ENCODE data around the gene PARP15. TPM values are rescaled to one million over a fixed set of nuclear protein-coding genes. Genes with fewer than 3 reads are reported as not detected.
A peak's percentile ranks its signal among the peaks of the same experiment; 100 is the strongest.

Gene PARP15
- total and polyA plus RNA-seq, 9 donors, result 0.24 to 2.0 (median 0.46) TPM

DNA sequence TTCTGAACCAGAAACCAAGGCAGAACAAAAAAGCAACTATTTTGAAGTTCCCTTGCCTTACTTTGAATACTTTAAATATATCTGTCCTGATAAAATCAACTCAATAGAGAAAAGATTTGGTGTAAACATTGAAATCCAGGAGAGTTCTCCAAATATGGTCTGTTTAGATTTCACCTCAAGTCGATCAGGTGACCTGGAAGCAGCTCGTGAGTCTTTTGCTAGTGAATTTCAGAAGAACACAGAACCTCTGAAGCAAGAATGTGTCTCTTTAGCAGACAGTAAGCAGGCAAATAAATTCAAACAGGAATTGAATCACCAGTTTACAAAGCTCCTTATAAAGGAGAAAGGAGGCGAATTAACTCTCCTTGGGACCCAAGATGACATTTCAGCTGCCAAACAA lies 8.7 kb upstream of the PARP15 start:
- intact Hi-C loops (cut with DNase I), result loop anchor here in 2 of 4 donors (5.0 to 10.0 kb wide), 2 partner anchors 114 to 116 kb away; partner anchors contain the start of gene PARP14 (in 2 of the 2)
- H3K4me3 ChIP-seq, result no peak overlapping the region
- no peaks in the 10 kb centered on the region for H3K9me3 ChIP-seq
- 66 to 68% (median 68%) methylated on average over 3 of the region's 3 CpGs for WGBS, 3 donors
- H3K27me3 ChIP-seq, result no peaks in the 10 kb centered on the region
- no peak overlapping the region for H3K27ac ChIP-seq
- no peaks in the 10 kb centered on the region for H3K36me3 ChIP-seq
- no peak for DNase-seq
- TF ChIP-seq, protein P1, sequence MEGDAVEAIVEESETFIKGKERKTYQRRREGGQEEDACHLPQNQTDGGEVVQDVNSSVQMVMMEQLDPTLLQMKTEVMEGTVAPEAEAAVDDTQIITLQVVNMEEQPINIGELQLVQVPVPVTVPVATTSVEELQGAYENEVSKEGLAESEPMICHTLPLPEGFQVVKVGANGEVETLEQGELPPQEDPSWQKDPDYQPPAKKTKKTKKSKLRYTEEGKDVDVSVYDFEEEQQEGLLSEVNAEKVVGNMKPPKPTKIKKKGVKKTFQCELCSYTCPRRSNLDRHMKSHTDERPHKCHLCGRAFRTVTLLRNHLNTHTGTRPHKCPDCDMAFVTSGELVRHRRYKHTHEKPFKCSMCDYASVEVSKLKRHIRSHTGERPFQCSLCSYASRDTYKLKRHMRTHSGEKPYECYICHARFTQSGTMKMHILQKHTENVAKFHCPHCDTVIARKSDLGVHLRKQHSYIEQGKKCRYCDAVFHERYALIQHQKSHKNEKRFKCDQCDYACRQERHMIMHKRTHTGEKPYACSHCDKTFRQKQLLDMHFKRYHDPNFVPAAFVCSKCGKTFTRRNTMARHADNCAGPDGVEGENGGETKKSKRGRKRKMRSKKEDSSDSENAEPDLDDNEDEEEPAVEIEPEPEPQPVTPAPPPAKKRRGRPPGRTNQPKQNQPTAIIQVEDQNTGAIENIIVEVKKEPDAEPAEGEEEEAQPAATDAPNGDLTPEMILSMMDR (IDR thresholded peaks at IDR 0.05), result no peak
- TF ChIP-seq EP300 (IDR thresholded peaks at IDR 0.05) (no peak), POLR2A (IDR thresholded peaks at IDR 0.05) (no peak)
- H3K4me1 ChIP-seq (ENCODE audit: insufficient read depth), result peaks cover 1% of the 10 kb centered on the region

DNA sequence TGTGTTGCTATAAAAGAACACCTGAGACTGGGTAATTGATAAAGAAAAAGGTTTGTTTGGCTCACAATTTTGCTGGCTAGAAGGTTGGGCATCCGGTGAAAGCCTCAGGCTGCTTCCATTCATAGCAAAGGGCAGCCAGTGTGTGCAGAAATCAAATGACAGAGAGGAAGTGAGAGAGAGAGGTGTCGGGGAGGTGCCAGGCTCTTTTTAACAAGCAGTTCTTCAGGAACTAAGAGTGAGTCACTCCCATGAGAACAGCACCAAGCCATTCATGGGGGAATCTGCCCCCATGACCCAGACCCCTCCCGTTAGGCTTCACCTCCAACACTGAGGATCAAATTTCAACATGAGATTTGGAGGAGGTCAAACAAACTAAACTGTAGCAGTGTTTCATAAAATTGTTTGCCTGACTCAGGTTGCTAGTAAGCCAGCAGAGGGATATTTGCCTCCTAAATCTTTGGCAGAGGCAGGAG lies 4.5 kb upstream of the PARP15 start:
- TF ChIP-seq EP300 (IDR thresholded peaks at IDR 0.05) (no peak), POLR2A (IDR thresholded peaks at IDR 0.05) (no peak)
- TF ChIP-seq, protein P1 (IDR thresholded peaks at IDR 0.05), result no peak
- Histone ChIP-seq H3K4me3 (no peak overlapping the region), H3K27me3 (no peaks in the 10 kb centered on the region), H3K36me3 (no peaks in the 10 kb centered on the region), H3K4me1 (ENCODE audit: insufficient read depth) (no peaks in the 10 kb centered on the region), H3K27ac (no peak overlapping the region), H3K9me3 (no peaks in the 10 kb centered on the region)
- intact Hi-C loops (cut with DNase I), result no loop called here
- WGBS, 3 donors, result 51 to 57% (median 54%) methylated on average over 3 of the region's 3 CpGs
- peak in 2 of 5 donors; percentile 26 to 37 for DNase-seq

DNA sequence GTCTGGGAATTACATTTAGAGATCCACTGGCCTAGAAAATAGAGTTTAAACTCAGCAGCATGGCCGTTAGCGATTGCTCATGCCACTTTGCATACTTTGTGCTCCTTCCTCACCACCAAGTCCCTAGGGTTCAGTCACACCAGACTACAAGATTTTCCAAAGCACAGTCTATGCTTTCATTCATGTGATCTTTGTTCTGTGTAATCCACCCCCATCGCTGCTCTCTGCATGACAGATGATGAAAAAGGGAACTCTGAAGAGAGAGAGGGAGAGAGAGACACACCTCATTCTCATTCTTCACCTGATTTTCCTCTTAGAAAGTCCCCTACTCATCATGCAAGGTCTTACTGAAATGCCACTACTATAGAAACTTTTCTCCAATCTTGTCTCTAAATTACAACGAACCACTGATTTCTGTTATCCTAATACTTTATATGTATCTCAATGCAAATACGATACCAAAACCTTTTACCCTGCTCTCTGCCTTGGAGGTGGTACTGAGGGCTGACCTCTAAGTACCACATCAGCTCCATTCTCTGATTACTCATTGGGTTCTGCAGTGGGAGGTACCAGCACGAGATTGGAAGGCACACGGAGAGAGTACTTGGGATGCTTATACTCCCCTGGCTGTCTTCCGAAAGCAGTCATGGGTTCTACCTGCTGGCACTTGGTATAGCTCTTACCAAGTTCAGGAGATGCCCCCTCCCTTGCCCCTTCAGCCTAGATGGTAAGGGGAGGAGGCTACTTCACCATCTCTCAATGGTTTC lies 1.1 kb upstream of the PARP15 start:
- TF ChIP-seq EP300 (IDR thresholded peaks at IDR 0.05), result no peak
- no peak for TF ChIP-seq POLR2A (IDR thresholded peaks at IDR 0.05)
- TF ChIP-seq, protein P1 (IDR thresholded peaks at IDR 0.05), result no peak
- Histone ChIP-seq H3K9me3 (no peaks in the 10 kb centered on the region), H3K27ac (no peak overlapping the region), H3K4me3 (no peak overlapping the region), H3K27me3 (no peaks in the 10 kb centered on the region), H3K36me3 (no peaks in the 10 kb centered on the region), H3K4me1 (ENCODE audit: insufficient read depth) (no peaks in the 10 kb centered on the region)
- intact Hi-C loops (cut with DNase I), result no loop called here
- WGBS, 3 donors, result 68 to 77% (median 69%) methylated on average over 8 of the region's 8 CpGs
- no peak for DNase-seq

DNA sequence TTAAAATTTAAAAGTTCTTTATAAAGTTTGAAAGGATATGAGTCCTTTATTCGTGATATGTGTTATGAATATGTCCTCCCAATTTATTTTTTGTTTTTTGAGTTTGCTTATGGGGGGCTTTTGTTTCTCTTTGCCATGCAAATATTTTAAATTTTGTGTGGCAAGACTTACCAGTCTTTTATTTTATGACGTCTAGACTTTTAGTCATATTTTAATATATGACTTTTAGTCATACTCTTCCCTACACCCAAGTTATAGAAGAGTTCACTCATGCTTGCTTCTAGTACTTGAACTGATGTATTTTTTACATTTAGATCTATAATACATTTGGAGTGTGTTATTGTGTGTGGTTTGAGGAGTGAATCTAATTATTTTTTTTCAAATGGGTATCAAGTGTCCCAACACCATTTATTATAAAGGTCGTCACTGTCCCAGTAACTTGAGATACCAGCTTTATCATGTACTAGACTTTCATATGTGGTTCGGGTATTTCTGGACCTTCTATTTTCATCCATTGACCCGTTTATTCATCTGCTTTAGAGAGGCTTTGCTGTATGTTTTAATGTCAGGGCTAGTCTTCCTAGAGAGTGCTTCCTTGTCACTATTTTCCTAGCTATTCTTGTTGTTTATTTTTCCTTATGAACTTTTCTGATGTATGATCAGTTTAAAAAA lies 755 bp downstream of the PARP15 start:
- peak overlapping the region; percentile 46 for H3K4me3 ChIP-seq
- H3K4me1 ChIP-seq (ENCODE audit: insufficient read depth), result no peaks in the 10 kb centered on the region
- no peak for TF ChIP-seq POLR2A (IDR thresholded peaks at IDR 0.05)
- TF ChIP-seq, protein P1 (IDR thresholded peaks at IDR 0.05), result no peak
- TF ChIP-seq EP300 (IDR thresholded peaks at IDR 0.05), result no peak
- no peaks in the 10 kb centered on the region for H3K27me3 ChIP-seq
- 47 to 51% (median 51%) methylated on average over 5 of the region's 5 CpGs for WGBS, 3 donors
- no peak overlapping the region for H3K27ac ChIP-seq
- no peaks in the 10 kb centered on the region for H3K36me3 ChIP-seq
- DNase-seq, result no peak
- intact Hi-C loops (cut with DNase I), result no loop called here
- H3K9me3 ChIP-seq, result no peaks in the 10 kb centered on the region

Data from ovary (tissue), 9 donors.